Adipocyte (in vitro differentiated cells): Measurements from ENCODE around the gene PRKACB.
"Not testable (repeated sequence)": the region's sequence is repeated elsewhere in the genome, so short reads cannot be mapped to it uniquely, and the experiment has no call there.

Source experiments
- DNase-seq: peaks from one replicate; pipeline ENCODE4 v3.0.0-alpha.2; 2015; ENCODE audit warnings: low read depth
- H3K27me3 ChIP-seq: replicated peaks from 2 replicates; pipeline ENCODE4 v1.7.0; 2013; ENCODE audit warnings: mild to moderate bottlenecking, low read length, moderate library complexity; ENCODE audit not compliant: control insufficient read depth, insufficient read depth
- H3K36me3 ChIP-seq: 2 replicates; pipeline ENCODE4 v1.7.0; 2013; ENCODE audit warnings: low read length, mild to moderate bottlenecking, moderate library complexity; ENCODE audit not compliant: control insufficient read depth, insufficient read depth, severe bottlenecking
- H3K4me1 ChIP-seq: 2 replicates; pipeline ENCODE4 v1.7.0; 2013; ENCODE audit warnings: mild to moderate bottlenecking, low read length, moderate library complexity; ENCODE audit not compliant: control insufficient read depth, insufficient read depth
- H3K4me3 ChIP-seq: 2 replicates; pipeline ENCODE4 v1.7.0; 2013; ENCODE audit warnings: mild to moderate bottlenecking, low read length, moderate library complexity
- H3K9ac ChIP-seq: 2 replicates; pipeline ENCODE4 v1.7.0; 2013; ENCODE audit warnings: mild to moderate bottlenecking, low read length, moderate library complexity
- H3K9me3 ChIP-seq: 2 replicates; pipeline ENCODE4 v1.7.0; 2013; ENCODE audit warnings: mild to moderate bottlenecking, low read length, moderate library complexity; ENCODE audit not compliant: control insufficient read depth

PRKACB gene

DNA sequence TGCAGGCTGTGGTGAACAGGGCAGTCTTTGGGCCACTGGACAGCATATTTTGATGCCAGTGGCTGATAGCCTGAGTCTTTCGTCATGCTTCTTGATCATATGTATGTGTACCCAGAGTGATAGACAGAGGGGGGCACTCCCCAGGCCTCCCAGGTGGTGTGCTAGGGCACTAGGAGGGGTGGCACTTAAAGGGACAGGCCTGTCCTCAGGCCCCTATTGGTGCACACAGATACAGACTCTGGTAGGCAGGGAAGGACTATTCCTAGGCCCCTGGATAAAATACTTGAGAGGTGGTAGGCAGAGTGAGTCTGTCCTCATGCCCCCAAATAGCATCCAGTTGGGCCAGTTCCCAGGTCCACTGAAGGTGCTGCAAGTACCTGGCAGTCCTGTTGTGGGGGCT, 80.8 kb downstream of the PRKACB start:
- no peaks in the 10 kb centered on the region for H3K27me3 ChIP-seq
- H3K36me3 ChIP-seq = no peaks in the 10 kb centered on the region
- H3K4me1 ChIP-seq = no peaks in the 10 kb centered on the region
- no peak for DNase-seq
- no peak overlapping the region for H3K4me3 ChIP-seq
- H3K9me3 ChIP-seq = peaks cover 6% of the 10 kb centered on the region
- H3K9ac ChIP-seq = no peak overlapping the region

DNA sequence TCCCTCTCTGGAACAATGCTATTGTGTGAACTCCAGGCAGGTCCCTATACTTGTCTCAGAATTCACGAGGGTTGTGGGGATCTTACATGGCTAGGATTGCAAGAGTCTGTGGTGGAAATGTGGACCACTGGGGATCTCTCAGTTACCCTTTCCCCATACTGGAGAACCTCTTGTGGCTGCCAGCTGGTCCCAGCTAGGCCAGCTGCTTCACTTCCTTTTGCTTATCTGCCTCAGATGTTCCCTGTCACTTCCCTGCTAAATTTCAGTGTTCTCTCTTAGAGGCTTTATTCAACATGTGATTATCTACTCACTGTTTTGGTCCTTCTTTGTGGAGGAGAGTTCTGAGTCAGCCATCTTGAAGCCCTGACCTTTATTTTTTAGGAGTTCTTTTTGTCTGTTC, 81.6 kb downstream of the PRKACB start:
- Histone ChIP-seq H3K4me1 (no peaks in the 10 kb centered on the region), H3K4me3 (no peak overlapping the region), H3K9me3 (peaks cover 6% of the 10 kb centered on the region), H3K9ac (no peak overlapping the region), H3K36me3 (no peaks in the 10 kb centered on the region), H3K27me3 (no peaks in the 10 kb centered on the region)
- no peak for DNase-seq

GRCh38 chr1:84232676-84233075, 88.6 kb downstream of the PRKACB start:
- H3K4me3 ChIP-seq, DNase-seq, H3K36me3 ChIP-seq, H3K9ac ChIP-seq, H3K9me3 ChIP-seq, H3K27me3 ChIP-seq, H3K4me1 ChIP-seq: not testable (repeated sequence)

- DNase-seq = no peak
- H3K4me1 ChIP-seq = no peaks in the 10 kb centered on the region
These were observed 92.2 kb downstream of the PRKACB start for GRCh38 chr1:84236256-84236655.

GRCh38 chr1:84242641-84243040, 98.6 kb downstream of the PRKACB start:
- peaks cover 5% of the 10 kb centered on the region for H3K36me3 ChIP-seq
- no peak overlapping the region for H3K4me3 ChIP-seq
- no peaks in the 10 kb centered on the region for H3K4me1 ChIP-seq
- H3K9ac ChIP-seq = no peak overlapping the region
- no peak for DNase-seq
- no peaks in the 10 kb centered on the region for H3K27me3 ChIP-seq
- H3K9me3 ChIP-seq = no peaks in the 10 kb centered on the region

More at GRCh38 chr1:84236256-84236655, 92.2 kb downstream of the PRKACB start:
- H3K9me3 ChIP-seq = no peaks in the 10 kb centered on the region
- H3K27me3 ChIP-seq = no peaks in the 10 kb centered on the region
- H3K9ac ChIP-seq = no peak overlapping the region
- H3K36me3 ChIP-seq = peaks cover 12% of the 10 kb centered on the region
- no peak overlapping the region for H3K4me3 ChIP-seq

- DNase-seq = no peak
- Histone ChIP-seq H3K27me3 (no peaks in the 10 kb centered on the region), H3K36me3 (no peaks in the 10 kb centered on the region)
These were observed 101.5 kb downstream of the PRKACB start for GRCh38 chr1:84245563-84245962.

DNA sequence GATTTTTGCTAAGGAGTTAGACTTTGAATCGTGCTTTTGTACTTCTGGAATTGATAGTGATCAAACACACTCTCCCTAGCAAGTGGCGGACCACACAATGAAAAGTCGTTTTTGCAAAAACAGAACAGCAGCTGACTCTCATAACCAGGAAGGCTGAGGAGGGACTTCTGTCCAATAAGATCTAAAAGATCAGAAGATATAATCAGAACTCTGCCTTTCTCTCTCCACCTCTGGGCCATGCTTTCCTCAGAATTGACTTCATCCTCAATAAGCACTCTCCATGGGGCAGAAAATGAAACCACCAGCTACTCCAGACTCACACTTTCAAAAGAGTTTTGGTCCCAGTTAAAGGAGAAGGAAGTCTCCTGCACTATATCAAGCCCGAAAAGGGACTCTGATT, 102.1 kb downstream of the PRKACB start:
- H3K27me3 ChIP-seq = no peaks in the 10 kb centered on the region
- no peaks in the 10 kb centered on the region for H3K4me1 ChIP-seq
- H3K9me3 ChIP-seq = peaks cover 10% of the 10 kb centered on the region
- no peak overlapping the region for H3K9ac ChIP-seq
- DNase-seq = no peak
- no peak overlapping the region for H3K4me3 ChIP-seq
- no peaks in the 10 kb centered on the region for H3K36me3 ChIP-seq

More at GRCh38 chr1:84245563-84245962, 101.5 kb downstream of the PRKACB start:
- Histone ChIP-seq H3K9ac (no peak overlapping the region), H3K9me3 (peaks cover 6% of the 10 kb centered on the region), H3K4me1 (no peaks in the 10 kb centered on the region), H3K4me3 (no peak overlapping the region)

DNA sequence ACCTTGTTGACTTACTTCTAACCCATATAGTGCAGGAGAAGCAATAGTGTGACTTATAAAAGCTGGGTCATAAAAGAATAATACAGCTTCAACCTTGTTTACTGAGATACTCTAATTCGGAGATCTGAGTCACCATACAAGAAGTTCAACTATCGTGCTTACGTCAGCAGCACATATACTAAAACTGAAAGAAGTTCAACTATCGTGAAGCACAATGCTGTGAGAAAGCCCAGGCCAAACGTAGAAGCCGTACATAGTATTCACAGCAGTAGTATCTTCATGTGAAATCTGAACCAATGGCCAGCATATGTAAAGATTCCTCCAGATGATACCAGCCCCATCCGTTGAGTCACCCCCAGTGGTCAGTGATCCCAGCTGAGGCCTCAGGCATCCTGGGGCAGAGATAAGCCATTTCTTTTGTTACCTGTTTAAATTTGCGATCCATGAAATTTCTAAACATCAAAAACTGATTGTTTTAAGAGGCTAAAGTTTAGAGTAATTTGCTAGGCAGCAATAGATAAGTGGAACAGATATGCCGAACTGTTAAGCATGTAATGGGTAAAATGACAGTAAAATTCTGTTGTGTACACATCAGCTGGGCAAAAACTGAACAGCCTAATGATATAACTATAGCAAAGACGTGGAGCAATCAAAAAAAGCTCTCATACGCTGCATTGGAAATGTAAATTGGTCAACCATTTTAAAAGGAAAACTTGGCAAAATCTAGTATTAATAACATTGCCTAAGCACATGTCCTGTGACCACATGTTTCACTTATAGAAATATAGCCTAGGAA, 103.6 kb downstream of the PRKACB start:
- Histone ChIP-seq H3K9me3 (peaks cover 10% of the 10 kb centered on the region), H3K4me1 (no peaks in the 10 kb centered on the region), H3K27me3 (no peaks in the 10 kb centered on the region), H3K36me3 (no peaks in the 10 kb centered on the region), H3K9ac (no peak overlapping the region), H3K4me3 (no peak overlapping the region)
- peak; percentile 81 for DNase-seq

DNA sequence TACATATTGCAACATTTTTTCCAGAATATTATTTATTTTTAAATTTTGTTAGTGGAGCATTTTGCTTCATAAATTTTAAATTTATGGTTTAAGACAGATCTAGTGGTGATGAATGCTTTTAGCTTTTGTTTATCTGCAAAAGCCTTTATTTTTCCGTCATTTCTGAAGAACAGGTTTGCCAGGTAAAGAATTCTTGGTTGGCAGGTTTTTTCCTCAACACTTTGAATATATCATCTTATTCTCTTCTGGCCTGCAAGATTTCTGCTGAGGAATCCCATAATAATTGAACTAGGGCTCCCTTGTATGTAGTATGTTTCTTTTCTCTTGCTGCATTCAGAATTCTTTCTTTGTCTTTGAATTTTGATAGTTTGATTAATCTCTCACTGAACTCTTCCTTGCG, 106.6 kb downstream of the PRKACB start:
- H3K4me3 ChIP-seq = no peak overlapping the region
- peaks cover 10% of the 10 kb centered on the region for H3K9me3 ChIP-seq
- DNase-seq = no peak
- H3K9ac ChIP-seq = no peak overlapping the region
- H3K36me3 ChIP-seq = no peaks in the 10 kb centered on the region
- H3K4me1 ChIP-seq = peaks cover 18% of the 10 kb centered on the region
- H3K27me3 ChIP-seq = no peaks in the 10 kb centered on the region

DNA sequence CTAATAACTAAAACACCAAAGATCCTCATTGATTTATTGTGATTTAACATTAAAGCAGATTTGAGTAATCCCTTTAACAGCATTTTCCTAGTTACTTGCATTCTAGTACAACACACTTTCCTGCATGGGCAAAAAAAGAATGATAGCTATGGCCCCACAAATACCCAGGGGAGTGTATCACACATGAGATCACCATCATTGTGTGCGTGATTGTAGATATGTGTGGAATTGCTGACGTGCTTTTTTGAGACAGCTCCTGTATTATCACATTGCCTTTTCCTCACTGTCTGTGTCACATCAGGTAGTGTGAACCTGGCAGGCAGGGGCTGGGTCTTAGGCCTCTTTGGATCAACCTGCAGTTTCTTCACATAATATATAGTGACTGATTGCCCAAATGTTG, 109.0 kb downstream of the PRKACB start:
- Histone ChIP-seq H3K36me3 (no peaks in the 10 kb centered on the region), H3K4me3 (no peak overlapping the region), H3K9ac (no peak overlapping the region), H3K9me3 (peaks cover 10% of the 10 kb centered on the region), H3K27me3 (no peaks in the 10 kb centered on the region), H3K4me1 (peaks cover 18% of the 10 kb centered on the region)
- peak; percentile 6 for DNase-seq

GRCh38 chr1:84253891-84254290, 109.8 kb downstream of the PRKACB start:
- H3K36me3 ChIP-seq = no peaks in the 10 kb centered on the region
- no peak overlapping the region for H3K9ac ChIP-seq
- H3K9me3 ChIP-seq = peaks cover 10% of the 10 kb centered on the region
- no peak overlapping the region for H3K4me3 ChIP-seq
- peak; percentile 68 for DNase-seq
- no peaks in the 10 kb centered on the region for H3K27me3 ChIP-seq
- peaks cover 18% of the 10 kb centered on the region for H3K4me1 ChIP-seq
